KG1 (cell line): Measurements from ENCODE around the gene EVI2B.
"Not testable (repeated sequence)": the region's sequence is repeated elsewhere in the genome, so short reads cannot be mapped to it uniquely, and the experiment has no call there.

ENCODE experiments used
- DNase-seq: peaks from one replicate; lab custom pipeline; 2025; lab: John Stamatoyannopoulos, UW

EVI2B gene

GRCh38 chr17:31313982-31314781 is at the start of gene EVI2B:
EVI2B (minus strand) TSS chr17:31314054; CDS start chr17:31305609, 8,445 bp downstream.
- DNase-seq, result peak; percentile 81

DNA sequence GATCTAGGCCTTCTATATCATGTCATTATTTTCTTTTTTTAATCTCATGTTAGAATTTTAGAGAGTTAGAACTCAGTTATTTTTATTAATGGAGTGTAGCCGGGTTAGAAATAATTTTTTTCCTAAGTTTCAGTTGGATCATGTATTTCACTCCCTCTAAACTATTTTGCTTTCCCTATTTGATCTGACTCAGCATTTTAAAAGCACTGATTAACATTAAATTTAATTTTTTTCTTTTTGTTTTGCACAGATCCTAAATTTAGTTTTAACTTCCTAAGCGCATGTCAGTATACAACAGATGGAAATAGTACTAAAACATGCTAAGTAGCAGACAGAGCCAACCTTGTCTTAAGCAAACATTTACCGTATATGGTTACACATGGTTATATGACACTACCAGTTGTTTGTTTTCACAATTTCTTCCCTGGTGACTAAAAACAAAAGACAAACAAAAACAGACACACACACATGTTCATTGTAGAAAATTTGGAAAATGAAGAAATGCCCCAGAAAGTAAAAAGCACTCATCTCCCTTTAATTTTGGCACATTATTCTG is 44.1 kb upstream of the EVI2B start:
- no peak for DNase-seq

- no peak for DNase-seq
These were observed 43.2 kb upstream of the EVI2B start for GRCh38 chr17:31357091-31357490.

GRCh38 chr17:31355935-31356334 is 42.1 kb upstream of the EVI2B start:
- DNase-seq, result no peak

- DNase-seq, result no peak
These were observed 35.6 kb upstream of the EVI2B start for GRCh38 chr17:31349454-31349853.

DNA sequence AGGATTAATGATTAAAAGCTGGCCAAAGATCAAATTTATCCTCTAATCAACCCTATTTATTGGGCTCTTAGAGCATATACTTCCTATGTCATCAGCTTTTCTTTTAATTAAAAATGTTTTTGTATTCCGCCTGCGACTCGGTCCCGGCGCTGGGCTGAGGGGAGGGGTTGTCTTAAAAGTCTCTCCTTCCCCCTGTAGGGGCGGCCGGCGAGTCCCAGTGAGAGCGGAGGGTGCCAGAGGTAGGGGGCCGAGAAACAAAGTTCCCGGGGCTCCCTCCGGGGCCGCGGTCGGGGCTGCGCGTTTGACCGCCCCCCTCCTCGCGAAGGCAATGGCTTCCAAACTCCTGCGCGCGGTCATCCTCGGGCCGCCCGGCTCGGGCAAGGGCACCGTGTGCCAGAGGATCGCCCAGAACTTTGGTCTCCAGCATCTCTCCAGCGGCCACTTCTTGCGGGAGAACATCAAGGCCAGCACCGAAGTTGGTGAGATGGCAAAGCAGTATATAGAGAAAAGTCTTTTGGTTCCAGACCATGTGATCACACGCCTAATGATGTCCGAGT is 31.4 kb upstream of the EVI2B start:
- not testable (repeated sequence) for DNase-seq

GRCh38 chr17:31339906-31340661 is 26.2 kb upstream of the EVI2B start:
- DNase-seq, result no peak

- no peak for DNase-seq
These were observed 15.4 kb upstream of the EVI2B start for GRCh38 chr17:31329221-31329620.

DNA sequence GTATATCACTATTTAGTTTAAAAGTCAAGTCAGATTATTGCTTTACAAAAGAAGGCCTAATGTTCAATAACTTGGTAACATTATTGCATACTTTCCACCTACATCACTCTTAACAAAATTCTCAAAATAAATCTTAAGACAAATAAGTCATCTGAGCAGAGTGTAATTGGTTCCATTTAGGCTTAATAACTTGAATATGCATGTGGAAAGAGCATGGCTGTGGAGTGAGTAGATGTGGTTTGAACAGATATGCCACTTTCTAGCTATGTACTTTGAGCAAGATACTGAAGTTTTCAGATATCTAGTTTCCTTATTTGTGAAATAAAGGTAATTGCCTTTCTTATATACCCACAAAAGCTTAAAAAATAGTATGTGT is 14.3 kb upstream of the EVI2B start:
- DNase-seq, result no peak

DNA sequence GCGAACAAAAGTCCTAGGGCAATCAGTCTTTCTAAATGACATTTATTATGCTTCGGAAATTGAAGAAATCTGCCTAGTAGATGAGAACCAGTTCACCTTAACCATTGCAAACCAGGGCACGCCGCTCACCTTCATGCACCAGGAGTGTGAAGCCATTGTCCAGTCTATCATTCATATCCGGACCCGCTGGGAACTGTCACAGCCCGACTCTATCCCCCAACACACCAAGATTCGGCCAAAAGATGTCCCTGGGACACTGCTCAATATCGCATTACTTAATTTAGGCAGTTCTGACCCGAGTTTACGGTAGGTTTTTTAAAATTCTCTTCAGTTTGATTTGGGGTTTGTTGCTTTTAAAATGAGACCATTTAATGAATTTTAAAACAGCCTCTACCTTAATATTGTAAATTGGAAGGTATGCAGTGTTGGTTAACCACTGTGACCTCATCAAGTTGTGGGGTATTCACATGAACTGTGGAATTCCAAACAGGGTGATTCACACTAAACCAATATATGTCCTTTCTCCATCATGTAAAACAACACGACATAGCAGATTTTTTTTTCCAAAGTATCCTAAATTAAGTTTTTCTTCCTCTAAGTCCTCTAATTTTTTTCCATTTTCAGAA is 13.8 kb upstream of the EVI2B start:
- no peak for DNase-seq

GRCh38 chr17:31323551-31323950 is 9.7 kb upstream of the EVI2B start:
- DNase-seq, result no peak

GRCh38 chr17:31321966-31322365 is 8.1 kb upstream of the EVI2B start:
- no peak for DNase-seq

DNA sequence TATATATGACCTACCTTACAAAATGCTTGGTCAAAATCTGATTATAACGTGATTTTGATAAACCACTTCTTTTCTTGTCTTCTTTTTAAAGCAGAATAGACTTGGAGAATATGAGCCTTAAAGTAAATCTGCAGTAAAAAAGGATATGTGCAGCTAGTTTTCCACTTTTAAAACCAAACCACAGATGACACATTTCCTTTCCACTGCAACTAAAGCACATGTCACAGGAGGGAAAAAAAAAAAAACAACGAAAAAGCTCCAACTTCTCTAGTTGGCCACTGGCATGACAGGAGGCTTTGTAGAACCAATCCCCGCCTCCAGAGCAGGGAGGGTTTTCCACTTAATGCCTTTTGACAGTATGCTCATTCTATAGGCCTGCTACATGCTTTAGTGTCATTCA is 7.6 kb upstream of the EVI2B start, which contains the start of gene EVI2A:
EVI2A (minus strand) TSS at position 142 of the 400 bp plus-strand sequence. CDS start 2,609 bp downstream, outside the sequence.
- DNase-seq, result peak; percentile 78

GRCh38 chr17:31320791-31321190 is 6.9 kb upstream of the EVI2B start:
- no peak for DNase-seq

DNA sequence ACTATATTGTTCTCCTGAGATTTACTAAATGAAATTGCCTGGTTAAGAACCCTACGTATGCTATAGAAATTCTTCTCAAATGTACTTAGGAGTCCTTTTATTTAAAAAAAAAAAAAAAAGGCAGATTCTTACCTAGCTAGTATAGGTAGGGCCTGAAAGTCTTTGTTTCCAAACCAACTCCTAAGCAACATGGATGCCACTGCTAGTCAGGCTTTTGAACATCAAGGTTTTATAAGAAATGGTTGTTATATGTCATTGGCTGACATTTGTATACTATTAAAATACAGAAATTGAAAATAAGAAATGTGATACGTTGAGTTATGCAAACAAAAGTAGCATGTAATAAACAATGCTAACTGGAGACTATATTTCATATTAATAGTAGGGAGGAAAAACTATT is 6.4 kb upstream of the EVI2B start:
- no peak for DNase-seq

- DNase-seq, result peak; percentile 24
These were observed 5.2 kb upstream of the EVI2B start for GRCh38 chr17:31318851-31319661.

- DNase-seq, result peak; percentile 35
These were observed 4.5 kb upstream of the EVI2B start for GRCh38 chr17:31318298-31318801.

GRCh38 chr17:31314782-31315100 is 887 bp upstream of the EVI2B start:
- no peak for DNase-seq

- not testable (repeated sequence) for DNase-seq
These were observed 1.6 kb downstream of the EVI2B start for GRCh38 chr17:31312223-31312622.

DNA sequence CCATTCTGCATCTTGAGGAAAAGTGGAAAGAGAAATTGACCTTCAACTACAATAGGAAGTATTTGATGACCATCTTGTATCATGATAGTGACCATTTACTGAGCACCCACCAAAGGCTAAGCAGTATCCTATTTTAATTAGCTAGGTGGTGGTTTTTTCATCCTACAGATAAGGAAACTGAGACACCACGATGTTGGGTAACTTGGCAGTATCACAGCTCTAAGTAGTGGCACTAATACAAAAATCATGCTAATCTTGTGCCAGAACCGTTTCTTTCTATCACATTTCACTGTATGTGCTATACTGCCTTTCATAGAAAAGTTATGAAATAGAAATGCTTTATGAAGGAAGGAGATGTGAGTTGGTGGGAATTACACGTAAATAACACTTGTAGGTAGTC is 2.3 kb downstream of the EVI2B start:
- no peak for DNase-seq

DNA sequence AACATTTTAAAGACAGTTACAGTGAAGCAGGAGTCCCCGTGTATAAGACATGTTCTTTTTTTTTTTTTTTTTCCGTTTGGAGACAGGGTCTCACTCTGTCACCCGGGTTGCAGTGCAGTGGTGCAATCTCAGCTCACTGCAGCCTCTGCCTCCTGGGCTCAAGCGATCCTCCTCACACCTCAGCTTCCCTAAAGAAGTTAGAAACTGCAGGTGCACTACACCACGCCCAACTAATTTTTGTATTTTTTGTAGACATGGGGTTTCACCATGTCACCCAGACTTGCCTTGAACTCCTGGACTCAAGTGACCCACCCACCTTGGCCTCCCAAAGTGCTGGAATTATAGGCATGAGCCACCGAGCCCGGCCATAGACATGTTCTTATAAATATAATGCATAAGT is 3.0 kb downstream of the EVI2B start:
- DNase-seq, result no peak
